GM12872 (cell line): ENCODE results near the gene PMM1.

ENCODE experiments used
- CTCF ChIP-seq: IDR thresholded peaks from 3 replicates; pipeline ENCODE4 v1.5.1; 2011; ENCODE audit warnings: low read depth, mild to moderate bottlenecking, low read length, moderate library complexity; ENCODE audit not compliant: insufficient read depth

PMM1 gene

GRCh38 chr22:41528938-41529561 lies 60.6 kb downstream of the PMM1 start:
- no peak for TF ChIP-seq CTCF

- TF ChIP-seq CTCF: no peak
Measured at GRCh38 chr22:41528132-41528766, 61.4 kb downstream of the PMM1 start.
